ENCODE measurements around the gene MAN2B2. TPM values are rescaled to one million over a fixed set of nuclear protein-coding genes. Genes with fewer than 3 reads are reported as not detected.

MAN2B2 gene
- total and polyA plus RNA-seq, 2 of the 8 experiments (the other 6 are each of a cell fraction or from before 2014, with no cell fraction given), result 3.3 to 4.0 TPM

- Histone ChIP-seq H4K20me1 (replicated peaks in 1 of 2; ENCODE audit: control insufficient read depth in 1 of 2, insufficient read depth in 2 of 2, low read length in 2 of 2) (peaks cover 0 to 7% of the 10 kb centered on the region in 2 experiments), H3K9me3 (ENCODE audit: insufficient read depth in 2 of 2, low read depth in 1 of 2, low read length in 1 of 2) (no peaks in the 10 kb centered on the region), H4K5ac (ENCODE audit: insufficient read length, low read depth, low read length) (no peak overlapping the region), H3K4me2 (ENCODE audit: insufficient read depth in 1 of 2, low read depth in 2 of 2, low read length in 2 of 2) (no peak overlapping the region), H3K4ac (replicated peaks; ENCODE audit: insufficient read length, low read depth, low read length) (no peak overlapping the region), H3K4me1 (replicated peaks in 1 of 4; ENCODE audit: control insufficient read depth in 3 of 4, insufficient read depth in 4 of 4, low read length in 3 of 4) (peaks cover 0 to 7% (median 2%) of the 10 kb centered on the region in 4 experiments; a peak in 3 of 7 replicates), H3K14ac (ENCODE audit: insufficient read length) (no peak overlapping the region), H2AFZ (ENCODE audit: low read length) (no peak overlapping the region), H3K9ac (replicated peaks in 1 of 4; ENCODE audit: extremely low read depth in 1 of 4, low read depth in 3 of 4, low read length in 3 of 4) (no peak overlapping the region), H4K8ac (ENCODE audit: extremely low read depth, insufficient read depth, low read length) (no peak overlapping the region), H3K79me2 (ENCODE audit: control insufficient read depth in 1 of 2, insufficient read depth in 2 of 2, low read length in 2 of 2) (no peaks in the 10 kb centered on the region), H3K79me1 (ENCODE audit: low read depth, low read length) (no peaks in the 10 kb centered on the region), H3K4me3 (ENCODE audit: extremely low read depth in 1 of 4, insufficient read depth in 2 of 4, low read depth in 3 of 4, low read length in 4 of 4) (no peak overlapping the region), H4K91ac (replicated peaks; ENCODE audit: insufficient read length, low read length) (no peak overlapping the region), H2BK120ac (replicated peaks; ENCODE audit: low read depth, low read length) (no peak overlapping the region), H2BK12ac (ENCODE audit: low read depth, low read length) (no peak overlapping the region), H2BK20ac (ENCODE audit: low read length) (no peak overlapping the region), H3K36me3 (ENCODE audit: control insufficient read depth in 2 of 4, insufficient read depth in 4 of 4, low read length in 3 of 4) (no peaks in the 10 kb centered on the region), H3K56ac (replicated peaks; ENCODE audit: insufficient read length, low read depth, low read length) (no peak overlapping the region), H2BK15ac (ENCODE audit: low read length) (no peak overlapping the region), H3K27me3 (replicated peaks in 1 of 4; ENCODE audit: control insufficient read depth in 3 of 4, extremely low read depth in 1 of 4, insufficient read depth in 3 of 4, low read length in 3 of 4) (peaks cover 26 to 38% (median 31%) of the 10 kb centered on the region in 4 experiments), H2AK5ac (ENCODE audit: low read depth, low read length) (no peak overlapping the region), H3K27ac (ENCODE audit: low read depth, low read length) (no peak overlapping the region), H3K23ac (ENCODE audit: insufficient read length) (no peak overlapping the region), H3K23me2 (ENCODE audit: low read depth, low read length) (peaks cover 2% of the 10 kb centered on the region; the same call in 1 of the 2 replicates), H2BK5ac (ENCODE audit: low read depth, low read length) (no peak overlapping the region), H3K18ac (ENCODE audit: extremely low read depth, low read length) (no peak overlapping the region)
- no peak for DNase-seq (ENCODE audit: low read depth in 1 of 2, low spot score in 2 of 2)
- ChIA-PET POLR2A (ENCODE audit: partially characterized antibody) (no interaction called here), CTCF (ENCODE audit: partially characterized antibody) (no interaction called here)
- FAIRE-seq, result no peak
- WGBS, 2 experiments (ENCODE audit: extremely low coverage in 1 of 2, insufficient coverage in 1 of 2, insufficient read length in 1 of 2, insufficient replicate concordance in 2 of 2, low coverage in 1 of 2, low lambda C conversion rate in 2 of 2, missing lambda C conversion rate in 1 of 2), result 86% methylated on average over 7 of the region's 7 CpGs; no CpG with 5 or more reads in 1 of the 2 experiments
- TF ChIP-seq RFX5 (IDR thresholded peaks at IDR 0.05; ENCODE audit: borderline replicate concordance, low read depth, low read length), result no peak
- TF ChIP-seq HDAC2 (IDR thresholded peaks at IDR 0.05; ENCODE audit: borderline replicate concordance in 1 of 2, low read depth in 2 of 2, low read length in 2 of 2), result no peak
- TF ChIP-seq FOSL1 (IDR thresholded peaks at IDR 0.05; ENCODE audit: insufficient read depth, low read depth, low read length), result no peak
- TF ChIP-seq GTF2F1 (IDR thresholded peaks at IDR 0.05; ENCODE audit: borderline replicate concordance, low read depth, low read length), result no peak
- TF ChIP-seq CREB1 (IDR thresholded peaks at IDR 0.05), result no peak
- no peak for TF ChIP-seq EP300 (IDR thresholded peaks at IDR 0.05; ENCODE audit: borderline replicate concordance in 1 of 2, low read depth in 2 of 2, low read length in 2 of 2)
- no peak for TF ChIP-seq TAF1 (IDR thresholded peaks at IDR 0.05; ENCODE audit: low read depth, low read length)
- no peak for TF ChIP-seq KDM4A (IDR thresholded peaks at IDR 0.05; ENCODE audit: low read depth, low read length, severe bottlenecking)
- no peak for TF ChIP-seq SP2 (IDR thresholded peaks at IDR 0.05; ENCODE audit: low read length)
- no peak for TF ChIP-seq JUN (IDR thresholded peaks at IDR 0.05; ENCODE audit: low read depth, low read length)
- no peak for TF ChIP-seq BCL11A (IDR thresholded peaks at IDR 0.05; ENCODE audit: low read depth in 2 of 2, low read length in 2 of 2)
- no peak for TF ChIP-seq KDM5A (IDR thresholded peaks at IDR 0.05; ENCODE audit: low read length)
- no peak for TF ChIP-seq ATF2 (IDR thresholded peaks at IDR 0.05; ENCODE audit: low read length)
Measured at GRCh38 chr4:6568148-6568547, 6.8 kb upstream of the MAN2B2 start.

Data from H1 (cell line).